Measurements from ENCODE around the gene RGS11.

Gene RGS11

DNA sequence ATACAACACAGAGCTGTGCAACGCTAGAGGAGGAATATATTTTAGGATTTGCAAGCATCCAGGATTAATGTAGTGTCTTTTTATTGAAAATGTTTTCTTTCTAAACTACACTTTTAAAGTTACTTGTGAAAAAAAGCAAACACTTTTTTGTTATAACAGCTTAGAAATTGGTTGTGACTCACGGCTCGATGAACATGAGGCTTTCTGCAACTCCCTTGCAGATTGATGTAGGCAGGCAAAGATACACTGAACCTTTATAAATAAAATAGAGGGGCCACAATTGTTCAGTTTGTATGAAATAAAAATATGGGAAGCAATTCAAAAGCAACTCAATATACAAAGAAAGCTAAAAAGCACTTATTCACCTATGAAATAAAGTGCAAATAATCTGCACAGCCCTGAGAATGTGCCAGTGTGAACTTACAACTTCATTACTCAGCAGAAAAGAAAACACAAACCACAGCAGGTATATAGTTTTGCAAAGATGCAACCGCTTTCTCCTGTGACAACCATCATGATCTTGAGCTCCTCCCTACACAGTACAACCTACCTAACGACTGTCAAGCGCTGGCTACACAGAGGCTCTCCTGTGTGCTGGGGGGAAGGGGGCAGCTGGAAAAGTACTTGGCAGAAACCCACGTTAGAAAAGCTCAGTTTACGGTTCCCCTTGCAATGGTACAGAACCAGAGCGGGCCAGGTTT lies 47.4 kb downstream of the RGS11 start:
- no peak for DNase-seq

DNA sequence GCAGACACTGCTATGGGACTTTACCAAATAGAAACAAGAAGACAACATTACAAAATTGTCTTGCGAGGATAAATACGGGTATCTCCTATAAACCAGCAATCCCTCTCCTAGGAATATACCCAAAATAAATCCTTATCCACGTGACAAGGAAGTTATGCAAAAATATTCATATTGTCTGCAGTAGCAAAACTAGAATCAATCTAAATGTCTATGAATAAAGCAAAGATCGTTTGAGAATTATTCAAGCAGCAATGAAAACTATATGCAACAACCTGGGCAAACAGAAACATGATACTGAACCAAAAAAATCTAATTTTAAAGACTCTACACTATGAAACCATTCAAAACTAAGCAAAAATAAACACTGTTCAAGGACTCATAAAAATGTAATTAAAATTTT lies 55.7 kb downstream of the RGS11 start:
- DNase-seq: no peak
